ENCODE results near the gene FHL1. TPM values are rescaled to one million over a fixed set of nuclear protein-coding genes. Genes with fewer than 3 reads are reported as not detected.

FHL1 gene
- polyA plus RNA-seq, 1 of the 3 experiments (the other 2 are of a cell fraction), result 57.8 TPM

DNA sequence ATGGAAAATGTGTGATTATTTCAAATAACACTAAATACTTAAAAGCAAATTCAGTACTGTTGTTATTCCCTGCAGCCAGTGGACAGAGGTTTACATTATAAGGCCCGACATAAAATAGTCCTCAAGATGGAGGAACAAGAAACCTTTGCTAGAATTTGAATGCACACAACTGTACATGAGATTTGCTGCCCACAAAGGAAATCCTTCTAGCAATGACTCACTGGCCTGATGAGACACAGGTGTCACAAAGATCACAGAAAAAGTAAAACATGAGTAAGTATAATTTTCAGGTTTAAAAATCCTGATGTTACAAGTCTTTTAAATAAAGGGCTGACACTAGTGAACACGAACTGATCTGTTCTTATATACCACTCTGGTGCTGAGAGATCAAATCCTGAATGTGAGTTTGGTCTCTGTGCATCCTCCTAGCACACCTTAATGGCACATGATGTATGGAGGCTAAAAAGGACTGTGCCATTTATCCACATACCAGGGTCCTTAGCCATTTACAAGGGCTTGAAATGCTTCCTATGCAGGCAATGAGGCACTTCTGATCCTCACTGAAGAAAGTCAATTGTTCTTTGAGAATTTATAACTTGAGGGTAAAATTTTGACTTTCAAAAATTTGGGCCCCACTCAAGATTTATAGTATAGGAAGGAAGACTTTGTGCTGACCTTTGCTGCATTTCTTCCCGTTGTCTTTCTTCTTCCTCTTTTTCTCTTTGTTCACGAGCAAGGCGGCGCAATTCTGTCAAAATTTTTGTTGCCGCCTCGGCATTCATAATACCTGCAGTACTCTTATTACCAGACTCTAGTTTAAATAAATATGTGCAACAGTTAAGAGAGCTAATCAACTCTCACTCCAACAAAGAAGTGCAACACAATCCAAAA, 80.9 kb downstream of the FHL1 start:
- 71% methylated on average over 8 of the region's 8 CpGs for WGBS (ENCODE audit: low lambda C conversion rate)

DNA sequence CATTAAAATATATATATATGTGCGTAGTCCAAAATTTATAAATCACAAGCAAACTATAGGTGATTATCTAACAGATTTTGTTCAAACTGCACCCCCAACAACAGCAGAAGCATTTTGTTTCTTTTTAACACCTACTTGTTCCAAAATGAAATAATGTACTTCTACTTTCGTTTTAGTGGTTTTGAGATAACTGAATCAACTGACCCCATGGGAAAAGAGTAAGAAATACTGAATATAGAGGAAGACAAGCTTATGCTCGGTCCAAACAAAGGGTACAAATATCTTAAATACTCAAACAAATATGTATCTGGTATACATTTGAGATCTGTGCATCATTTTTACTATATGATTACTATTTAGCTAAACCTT, 81.5 kb downstream of the FHL1 start:
- no peaks in the 10 kb centered on the region for H3K9me2 ChIP-seq
- TF ChIP-seq FOXJ3 (CRISPR knock-in tag; IDR thresholded peaks at IDR 0.05) (no peak), NRF1 (IDR thresholded peaks at IDR 0.05; ENCODE audit: low read depth, low read length) (no peak), RAD21 (IDR thresholded peaks at IDR 0.05; ENCODE audit: low read length) (no peak), TCF12 (IDR thresholded peaks at IDR 0.05) (no peak), ELF1 (IDR thresholded peaks at IDR 0.05) (no peak), POLR2AphosphoS5 (IDR thresholded peaks at IDR 0.05; ENCODE audit: low read depth, low read length) (no peak), SMC3 (IDR thresholded peaks at IDR 0.05; ENCODE audit: low read depth, low read length) (no peak), EZH2phosphoT487 (IDR thresholded peaks at IDR 0.05; ENCODE audit: borderline replicate concordance, low read depth) (no peak), EP300 (IDR thresholded peaks at IDR 0.05; ENCODE audit: borderline replicate concordance in 1 of 2, low read depth in 1 of 2, low read length in 1 of 2) (no peak), YY1 (IDR thresholded peaks at IDR 0.05; ENCODE audit: low read depth) (no peak), TAF1 (IDR thresholded peaks at IDR 0.05; ENCODE audit: borderline replicate concordance, low read depth, low read length) (no peak), GABPA (IDR thresholded peaks at IDR 0.05; ENCODE audit: low read depth) (no peak), TEAD4 (IDR thresholded peaks at IDR 0.05; ENCODE audit: borderline replicate concordance, insufficient read depth) (no peak), FOSL2 (IDR thresholded peaks at IDR 0.05; ENCODE audit: borderline replicate concordance, low read depth) (no peak), RXRA (IDR thresholded peaks at IDR 0.05; ENCODE audit: borderline replicate concordance, low read depth) (no peak)
- TF ChIP-seq, protein P1, sequence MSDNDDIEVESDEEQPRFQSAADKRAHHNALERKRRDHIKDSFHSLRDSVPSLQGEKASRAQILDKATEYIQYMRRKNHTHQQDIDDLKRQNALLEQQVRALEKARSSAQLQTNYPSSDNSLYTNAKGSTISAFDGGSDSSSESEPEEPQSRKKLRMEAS (IDR thresholded peaks at IDR 0.05; ENCODE audit: low read depth), result no peak
- TF ChIP-seq, protein P2, sequence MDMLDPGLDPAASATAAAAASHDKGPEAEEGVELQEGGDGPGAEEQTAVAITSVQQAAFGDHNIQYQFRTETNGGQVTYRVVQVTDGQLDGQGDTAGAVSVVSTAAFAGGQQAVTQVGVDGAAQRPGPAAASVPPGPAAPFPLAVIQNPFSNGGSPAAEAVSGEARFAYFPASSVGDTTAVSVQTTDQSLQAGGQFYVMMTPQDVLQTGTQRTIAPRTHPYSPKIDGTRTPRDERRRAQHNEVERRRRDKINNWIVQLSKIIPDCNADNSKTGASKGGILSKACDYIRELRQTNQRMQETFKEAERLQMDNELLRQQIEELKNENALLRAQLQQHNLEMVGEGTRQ (IDR thresholded peaks at IDR 0.05; ENCODE audit: borderline replicate concordance, low read depth, low read length), result no peak
- TF ChIP-seq, protein P3, sequence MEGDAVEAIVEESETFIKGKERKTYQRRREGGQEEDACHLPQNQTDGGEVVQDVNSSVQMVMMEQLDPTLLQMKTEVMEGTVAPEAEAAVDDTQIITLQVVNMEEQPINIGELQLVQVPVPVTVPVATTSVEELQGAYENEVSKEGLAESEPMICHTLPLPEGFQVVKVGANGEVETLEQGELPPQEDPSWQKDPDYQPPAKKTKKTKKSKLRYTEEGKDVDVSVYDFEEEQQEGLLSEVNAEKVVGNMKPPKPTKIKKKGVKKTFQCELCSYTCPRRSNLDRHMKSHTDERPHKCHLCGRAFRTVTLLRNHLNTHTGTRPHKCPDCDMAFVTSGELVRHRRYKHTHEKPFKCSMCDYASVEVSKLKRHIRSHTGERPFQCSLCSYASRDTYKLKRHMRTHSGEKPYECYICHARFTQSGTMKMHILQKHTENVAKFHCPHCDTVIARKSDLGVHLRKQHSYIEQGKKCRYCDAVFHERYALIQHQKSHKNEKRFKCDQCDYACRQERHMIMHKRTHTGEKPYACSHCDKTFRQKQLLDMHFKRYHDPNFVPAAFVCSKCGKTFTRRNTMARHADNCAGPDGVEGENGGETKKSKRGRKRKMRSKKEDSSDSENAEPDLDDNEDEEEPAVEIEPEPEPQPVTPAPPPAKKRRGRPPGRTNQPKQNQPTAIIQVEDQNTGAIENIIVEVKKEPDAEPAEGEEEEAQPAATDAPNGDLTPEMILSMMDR (IDR thresholded peaks at IDR 0.05), result no peak
- TF ChIP-seq, protein P4, sequence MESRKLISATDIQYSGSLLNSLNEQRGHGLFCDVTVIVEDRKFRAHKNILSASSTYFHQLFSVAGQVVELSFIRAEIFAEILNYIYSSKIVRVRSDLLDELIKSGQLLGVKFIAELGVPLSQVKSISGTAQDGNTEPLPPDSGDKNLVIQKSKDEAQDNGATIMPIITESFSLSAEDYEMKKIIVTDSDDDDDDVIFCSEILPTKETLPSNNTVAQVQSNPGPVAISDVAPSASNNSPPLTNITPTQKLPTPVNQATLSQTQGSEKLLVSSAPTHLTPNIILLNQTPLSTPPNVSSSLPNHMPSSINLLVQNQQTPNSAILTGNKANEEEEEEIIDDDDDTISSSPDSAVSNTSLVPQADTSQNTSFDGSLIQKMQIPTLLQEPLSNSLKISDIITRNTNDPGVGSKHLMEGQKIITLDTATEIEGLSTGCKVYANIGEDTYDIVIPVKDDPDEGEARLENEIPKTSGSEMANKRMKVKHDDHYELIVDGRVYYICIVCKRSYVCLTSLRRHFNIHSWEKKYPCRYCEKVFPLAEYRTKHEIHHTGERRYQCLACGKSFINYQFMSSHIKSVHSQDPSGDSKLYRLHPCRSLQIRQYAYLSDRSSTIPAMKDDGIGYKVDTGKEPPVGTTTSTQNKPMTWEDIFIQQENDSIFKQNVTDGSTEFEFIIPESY (IDR thresholded peaks at IDR 0.05; ENCODE audit: borderline replicate concordance, low read depth), result no peak
- TF ChIP-seq, protein P5, sequence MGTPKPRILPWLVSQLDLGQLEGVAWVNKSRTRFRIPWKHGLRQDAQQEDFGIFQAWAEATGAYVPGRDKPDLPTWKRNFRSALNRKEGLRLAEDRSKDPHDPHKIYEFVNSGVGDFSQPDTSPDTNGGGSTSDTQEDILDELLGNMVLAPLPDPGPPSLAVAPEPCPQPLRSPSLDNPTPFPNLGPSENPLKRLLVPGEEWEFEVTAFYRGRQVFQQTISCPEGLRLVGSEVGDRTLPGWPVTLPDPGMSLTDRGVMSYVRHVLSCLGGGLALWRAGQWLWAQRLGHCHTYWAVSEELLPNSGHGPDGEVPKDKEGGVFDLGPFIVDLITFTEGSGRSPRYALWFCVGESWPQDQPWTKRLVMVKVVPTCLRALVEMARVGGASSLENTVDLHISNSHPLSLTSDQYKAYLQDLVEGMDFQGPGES (IDR thresholded peaks at IDR 0.05; ENCODE audit: low read depth, low read length), result no peak
- H3K27ac ChIP-seq (ENCODE audit: low read depth in 2 of 2, low read length in 1 of 2), result no peak overlapping the region
- no peaks in the 10 kb centered on the region for H3K79me2 ChIP-seq (ENCODE audit: insufficient read depth)
- H3K9ac ChIP-seq, result no peak overlapping the region
- no peaks in the 10 kb centered on the region for H3K27me3 ChIP-seq (ENCODE audit: insufficient read depth)
- H2AFZ ChIP-seq (ENCODE audit: low read depth), result no peak overlapping the region
- no peaks in the 10 kb centered on the region for H3K9me3 ChIP-seq
- ChIA-PET CTCF (interaction anchor here (1.2 kb wide), 1 partner anchor 200 kb away, joined by 3 read pairs; no protein-coding TSS in a partner anchor), POLR2A (no interaction called here)
- no peaks in the 10 kb centered on the region for H4K20me1 ChIP-seq (ENCODE audit: insufficient read depth)
- H3K4me1 ChIP-seq (ENCODE audit: control insufficient read depth in 1 of 2, insufficient read depth in 2 of 2, low read depth in 1 of 2, low read length in 1 of 2), result no peaks in the 10 kb centered on the region; a peak in 1 of 4 replicates
- WGBS (ENCODE audit: low lambda C conversion rate), result 41% methylated on average over 3 of the region's 3 CpGs
- DNase-seq, result no peak
- peaks cover 42 to 50% of the 10 kb centered on the region in 2 experiments for H3K36me3 ChIP-seq (replicated peaks in 1 of 2; ENCODE audit: control insufficient read depth in 1 of 2, insufficient read depth in 2 of 2, low read length in 1 of 2)
- H3K4me2 ChIP-seq, result no peak overlapping the region
- H3F3A ChIP-seq (replicated peaks; ENCODE audit: insufficient read depth), result no peaks in the 10 kb centered on the region
- no peak overlapping the region for H3K4me3 ChIP-seq (ENCODE audit: low read depth in 2 of 2, low read length in 1 of 2)

More for the DNA sequence above, 80.9 kb downstream of the FHL1 start:
- Histone ChIP-seq H4K20me1 (ENCODE audit: insufficient read depth) (no peaks in the 10 kb centered on the region), H3K36me3 (replicated peaks in 1 of 2; ENCODE audit: control insufficient read depth in 1 of 2, insufficient read depth in 2 of 2, low read length in 1 of 2) (peaks cover 39 to 49% of the 10 kb centered on the region in 2 experiments), H3K79me2 (ENCODE audit: insufficient read depth) (no peaks in the 10 kb centered on the region), H3K4me2 (no peak overlapping the region), H3K9me3 (no peaks in the 10 kb centered on the region), H3F3A (replicated peaks; ENCODE audit: insufficient read depth) (no peaks in the 10 kb centered on the region), H3K27me3 (ENCODE audit: insufficient read depth) (no peaks in the 10 kb centered on the region), H3K4me1 (ENCODE audit: control insufficient read depth in 1 of 2, insufficient read depth in 2 of 2, low read depth in 1 of 2, low read length in 1 of 2) (no peaks in the 10 kb centered on the region; a peak in 1 of 4 replicates), H3K4me3 (ENCODE audit: low read depth in 2 of 2, low read length in 1 of 2) (no peak overlapping the region), H3K27ac (ENCODE audit: low read depth in 2 of 2, low read length in 1 of 2) (no peak overlapping the region), H3K9me2 (no peaks in the 10 kb centered on the region), H3K9ac (no peak overlapping the region), H2AFZ (ENCODE audit: low read depth) (no peak overlapping the region)
- no peak for DNase-seq
- CTCF ChIA-PET, result interaction anchor here (1.2 kb wide), 1 partner anchor 200 kb away, joined by 3 read pairs; no protein-coding TSS in a partner anchor
- no peak for TF ChIP-seq FOXM1 (IDR thresholded peaks at IDR 0.05; ENCODE audit: low read depth)
- TF ChIP-seq TCF12 (IDR thresholded peaks at IDR 0.05), result peak; percentile 24; the same call in 1 of the 2 replicates
- POLR2A ChIA-PET, result no interaction called here
